HCT116 (cell line): ENCODE data around the gene MMS19. TPM values are rescaled to one million over a fixed set of nuclear protein-coding genes. Genes with fewer than 3 reads are reported as not detected.

Source experiments
- ATAC-seq: fragments of 200-7000 bp; cut with Tn5 transposase; 2 replicates; pipeline ENCODE4 v1.9.1; 2020; ENCODE audit warnings: mild to moderate bottlenecking, moderate library complexity
- BruUV-seq: library from RNA; stranded (reverse); fragments of 400-500 nt; replicated peaks from 2 replicates; lab custom pipeline; 2021; lab: Mats Ljungman, UMichigan
- CTCF ChIA-PET: fragments of 300-600 bp; sonication (Branson Sonifier 250); formaldehyde crosslinking; loops from one replicate; lab custom pipeline; 2021; ENCODE audit warnings: antibody characterized with exemption; lab: Charles Lee
- POLR2A ChIA-PET: fragments of 300-600, 350-600 bp; sonication (Branson Sonifier 250); formaldehyde crosslinking; loops from one replicate; lab custom pipeline; 2021; ENCODE audit warnings: antibody characterized with exemption; lab: Charles Lee
- RAD21 ChIA-PET, 2 experiments: fragments of 300-600 bp; sonication (Branson Sonifier 250); formaldehyde crosslinking; loops; one replicate each; lab custom pipeline; 2023; ENCODE audit warnings: low total read pairs in 2 of 2; ENCODE audit not compliant: uncharacterized antibody in 2 of 2, unreplicated experiment in 2 of 2, low non-redundant PET in 1 of 2; lab: Charles Lee
- DNase-seq: peaks from one replicate; pipeline ENCODE4 v3.0.0-alpha.2; 2010; ENCODE audit warnings: low read depth, low spot score
- H2AFZ ChIP-seq: fragments of 200-600 bp; shearing (Covaris generic), sonication (generic); 2 replicates; pipeline ENCODE4 v1.6.1; 2017; ENCODE audit warnings: low read depth, mixed run types, mixed read lengths, antibody characterized with exemption, low read length; ENCODE audit not compliant: poor library complexity, severe bottlenecking
- H3K27ac ChIP-seq: 2 replicates; pipeline ENCODE4 v1.5.1; 2012; ENCODE audit warnings: low read depth, low read length
- H3K27me3 ChIP-seq: fragments of 200-600 bp; sonication (generic); 2 replicates; pipeline ENCODE4 v1.6.1; 2016; ENCODE audit warnings: mixed run types, low read length, mixed read lengths; ENCODE audit not compliant: insufficient read depth
- H3K36me3 ChIP-seq, 2 experiments: fragments of 200-500 bp in 1 of 2; fragments of 200-600 bp in 1 of 2; sonication (Bioruptor generic) in 1 of 2; sonication (generic) in 1 of 2; 2 replicates each; pipeline versions ENCODE4 v1.5.1 to v1.6.1; 2014 to 2016; ENCODE audit warnings: low read length in 2 of 2, inconsistent platforms in 1 of 2, mixed read lengths in 1 of 2, mixed run types in 1 of 2; ENCODE audit not compliant: insufficient read depth in 2 of 2, control insufficient read depth in 1 of 2
- H3K4me1 ChIP-seq, 2 experiments: fragments of 200-600 bp in 1 of 2; sonication (generic) in 1 of 2; 2 replicates each; pipeline versions ENCODE4 v1.5.1 to v1.6.1; 2012 to 2017; ENCODE audit warnings: low read length in 2 of 2, inconsistent platforms in 1 of 2, mild to moderate bottlenecking in 1 of 2, mixed read lengths in 1 of 2, mixed run types in 1 of 2, moderate library complexity in 1 of 2; ENCODE audit not compliant: insufficient read depth in 2 of 2, control insufficient read depth in 1 of 2
- H3K4me2 ChIP-seq: fragments of 200-600 bp; sonication (generic); 2 replicates; pipeline ENCODE4 v1.6.1; 2017; ENCODE audit warnings: mixed run types, low read length, mixed read lengths
- H3K4me3 ChIP-seq, 2 experiments: fragments of 200-600 bp in 1 of 2; sonication (generic) in 1 of 2; replicated peaks in 1 of 2; 2 replicates each; pipeline ENCODE4 v1.5.1; 2011 to 2016; ENCODE audit warnings: low read length in 2 of 2, control low read depth in 1 of 2, low read depth in 1 of 2, mild to moderate bottlenecking in 1 of 2, mixed read lengths in 1 of 2, mixed run types in 1 of 2
- H3K79me2 ChIP-seq: fragments of 200-600 bp; sonication (generic); 2 replicates; pipeline ENCODE4 v1.6.1; 2017; ENCODE audit warnings: mild to moderate bottlenecking, mixed run types, low read length, moderate library complexity, mixed read lengths; ENCODE audit not compliant: insufficient read depth
- H3K9ac ChIP-seq: fragments of 200-600 bp; sonication (generic); 2 replicates; pipeline ENCODE4 v1.6.1; 2016; ENCODE audit warnings: low read length, mixed read lengths
- H3K9me2 ChIP-seq: fragments of 200-600 bp; sonication (generic), shearing (Covaris generic); 2 replicates; pipeline ENCODE4 v1.6.1; 2017; ENCODE audit warnings: mixed run types, mild to moderate bottlenecking, moderate library complexity; ENCODE audit not compliant: insufficient read depth
- H3K9me3 ChIP-seq, 2 experiments: fragments of 200-500 bp in 1 of 2; fragments of 200-600 bp in 1 of 2; sonication (Bioruptor generic) in 1 of 2; sonication (generic) in 1 of 2; 2 replicates each; pipeline ENCODE4 v1.6.1; 2014 to 2017; ENCODE audit warnings: low read length in 2 of 2, mixed read lengths in 2 of 2, inconsistent platforms in 1 of 2, low read depth in 1 of 2, mild to moderate bottlenecking in 1 of 2, mixed run types in 1 of 2, moderate library complexity in 1 of 2; ENCODE audit not compliant: control insufficient read depth in 1 of 2, insufficient read depth in 1 of 2
- H4K20me1 ChIP-seq: fragments of 200-600 bp; sonication (generic), shearing (Covaris generic); 2 replicates; pipeline ENCODE4 v1.6.1; 2017; ENCODE audit warnings: mixed run types, mild to moderate bottlenecking, moderate library complexity; ENCODE audit not compliant: insufficient read depth
- CEBPB ChIP-seq: IDR thresholded peaks from 2 replicates; pipeline ENCODE4 v1.6.1; 2012; ENCODE audit warnings: low read depth
- ELF1 ChIP-seq: IDR thresholded peaks from 2 replicates; pipeline ENCODE4 v1.6.1; 2012; ENCODE audit warnings: low read depth, borderline replicate concordance
- EZH2phosphoT487 ChIP-seq: fragments of 200-600 bp; IDR thresholded peaks from 2 replicates; pipeline ENCODE4 v1.6.1; 2018; ENCODE audit warnings: antibody characterized with exemption, borderline replicate concordance
- FOSL1 ChIP-seq: IDR thresholded peaks from 2 replicates; pipeline ENCODE4 v1.6.1; 2012; ENCODE audit warnings: low read depth
- POLR2AphosphoS5 ChIP-seq: IDR thresholded peaks from 2 replicates; pipeline ENCODE4 v1.6.1; 2011; ENCODE audit warnings: mild to moderate bottlenecking, low read depth, low read length, moderate library complexity
- REST ChIP-seq: IDR thresholded peaks from 2 replicates; pipeline ENCODE4 v1.6.1; 2012; ENCODE audit warnings: low read depth
- SIN3A ChIP-seq: IDR thresholded peaks from 2 replicates; pipeline ENCODE4 v1.6.1; 2012; ENCODE audit warnings: low read depth
- SP1 ChIP-seq: IDR thresholded peaks from 2 replicates; pipeline ENCODE4 v1.6.1; 2012; ENCODE audit warnings: low read depth
- TCF7L2 ChIP-seq: IDR thresholded peaks from 2 replicates; pipeline ENCODE4 v1.7.0; 2011; ENCODE audit warnings: borderline replicate concordance, inconsistent platforms; ENCODE audit not compliant: insufficient read depth, insufficient read length; ENCODE audit errors: extremely low read depth
- ZNF274 ChIP-seq: fragments of 200-500 bp; sonication (Bioruptor generic); IDR thresholded peaks from 2 replicates; pipeline ENCODE4 v1.6.1; 2014; ENCODE audit warnings: mild to moderate bottlenecking, low read depth, low read length, inconsistent platforms
- intact Hi-C: fragments of 100-400 bp; cut with micrococcal nuclease; formaldehyde crosslinking; loops from 2 replicates; pipeline ENCODE4 v1.10.0; 2022
- total RNA-seq: library from RNA; stranded (reverse); gene quantifications from one replicate; pipeline ENCODE4 v1.2.1, GENCODE V29; 2021; ENCODE audit not compliant: unreplicated experiment
- TF ChIP-seq, protein P1 (sequence below), 3 experiments: fragments of 200-600 bp in 1 of 3; sonication (generic) in 1 of 3; IDR thresholded peaks in 2 of 3; conservative IDR thresholded peaks in 1 of 3; 2 replicates each; pipeline ENCODE4 v1.5.1; 2012 to 2017; ENCODE audit warnings: low read depth in 2 of 3, low read length in 2 of 3, antibody characterized with exemption in 1 of 3, borderline replicate concordance in 1 of 3, control low read depth in 1 of 3, mild to moderate bottlenecking in 1 of 3, mixed read lengths in 1 of 3, mixed run types in 1 of 3, moderate library complexity in 1 of 3; ENCODE audit not compliant: insufficient read depth in 1 of 3

The MMS19 gene
- total RNA-seq, 1 experiment from 2014 or later: 101 TPM

- intact Hi-C loops: no loop called here
- Histone ChIP-seq H3K27ac (no peak overlapping the region), H3K4me2 (no peak overlapping the region), H3K79me2 (peaks cover 8% of the 10 kb centered on the region; the same call in 1 of the 2 replicates), H3K36me3 (peaks cover 71 to 72% of the 10 kb centered on the region in 2 experiments), H3K4me1 (no peaks in the 10 kb centered on the region; a peak in 1 of 4 replicates), H3K9ac (no peak overlapping the region), H3K9me3 (no peaks in the 10 kb centered on the region), H3K27me3 (no peaks in the 10 kb centered on the region), H4K20me1 (peaks cover 3% of the 10 kb centered on the region; the same call in 1 of the 2 replicates), H3K9me2 (no peaks in the 10 kb centered on the region), H3K4me3 (no peak overlapping the region), H2AFZ (no peak overlapping the region)
- ChIA-PET CTCF (no interaction called here), POLR2A (no interaction called here), RAD21 (no interaction called here)
- BruUV-seq: no TSS peak
- ATAC-seq (no peak), DNase-seq (no peak)
- TF ChIP-seq EZH2phosphoT487 (no peak), SP1 (no peak), ZNF274 (no peak), CEBPB (no peak), SIN3A (no peak), FOSL1 (no peak), POLR2AphosphoS5 (no peak), REST (no peak), ELF1 (no peak), TCF7L2 (no peak)
- TF ChIP-seq, protein P1, sequence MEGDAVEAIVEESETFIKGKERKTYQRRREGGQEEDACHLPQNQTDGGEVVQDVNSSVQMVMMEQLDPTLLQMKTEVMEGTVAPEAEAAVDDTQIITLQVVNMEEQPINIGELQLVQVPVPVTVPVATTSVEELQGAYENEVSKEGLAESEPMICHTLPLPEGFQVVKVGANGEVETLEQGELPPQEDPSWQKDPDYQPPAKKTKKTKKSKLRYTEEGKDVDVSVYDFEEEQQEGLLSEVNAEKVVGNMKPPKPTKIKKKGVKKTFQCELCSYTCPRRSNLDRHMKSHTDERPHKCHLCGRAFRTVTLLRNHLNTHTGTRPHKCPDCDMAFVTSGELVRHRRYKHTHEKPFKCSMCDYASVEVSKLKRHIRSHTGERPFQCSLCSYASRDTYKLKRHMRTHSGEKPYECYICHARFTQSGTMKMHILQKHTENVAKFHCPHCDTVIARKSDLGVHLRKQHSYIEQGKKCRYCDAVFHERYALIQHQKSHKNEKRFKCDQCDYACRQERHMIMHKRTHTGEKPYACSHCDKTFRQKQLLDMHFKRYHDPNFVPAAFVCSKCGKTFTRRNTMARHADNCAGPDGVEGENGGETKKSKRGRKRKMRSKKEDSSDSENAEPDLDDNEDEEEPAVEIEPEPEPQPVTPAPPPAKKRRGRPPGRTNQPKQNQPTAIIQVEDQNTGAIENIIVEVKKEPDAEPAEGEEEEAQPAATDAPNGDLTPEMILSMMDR (IDR thresholded peaks at IDR 0.05 in 2 of 3, conservative IDR thresholded peaks at IDR 0.05 in 1 of 3; ENCODE audit: borderline replicate concordance in 1 of 3, insufficient read depth in 1 of 3, low read depth in 2 of 3, low read length in 2 of 3): no peak
Observed at GRCh38 chr10:97475936-97476594, 22.2 kb downstream of the MMS19 start.
